Amniotic stem cell (primary cell): ENCODE data around the gene TDRD12.
"Not testable (repeated sequence)": the region's sequence is repeated elsewhere in the genome, so short reads cannot be mapped to it uniquely, and the experiment has no call there.

Experiments used
- DNase-seq: peaks from one replicate; lab custom pipeline; 2025; lab: John Stamatoyannopoulos, UW

Gene TDRD12

GRCh38 chr19:32692727-32693061 is 26.9 kb upstream of the TDRD12 start:
- no peak for DNase-seq

DNA sequence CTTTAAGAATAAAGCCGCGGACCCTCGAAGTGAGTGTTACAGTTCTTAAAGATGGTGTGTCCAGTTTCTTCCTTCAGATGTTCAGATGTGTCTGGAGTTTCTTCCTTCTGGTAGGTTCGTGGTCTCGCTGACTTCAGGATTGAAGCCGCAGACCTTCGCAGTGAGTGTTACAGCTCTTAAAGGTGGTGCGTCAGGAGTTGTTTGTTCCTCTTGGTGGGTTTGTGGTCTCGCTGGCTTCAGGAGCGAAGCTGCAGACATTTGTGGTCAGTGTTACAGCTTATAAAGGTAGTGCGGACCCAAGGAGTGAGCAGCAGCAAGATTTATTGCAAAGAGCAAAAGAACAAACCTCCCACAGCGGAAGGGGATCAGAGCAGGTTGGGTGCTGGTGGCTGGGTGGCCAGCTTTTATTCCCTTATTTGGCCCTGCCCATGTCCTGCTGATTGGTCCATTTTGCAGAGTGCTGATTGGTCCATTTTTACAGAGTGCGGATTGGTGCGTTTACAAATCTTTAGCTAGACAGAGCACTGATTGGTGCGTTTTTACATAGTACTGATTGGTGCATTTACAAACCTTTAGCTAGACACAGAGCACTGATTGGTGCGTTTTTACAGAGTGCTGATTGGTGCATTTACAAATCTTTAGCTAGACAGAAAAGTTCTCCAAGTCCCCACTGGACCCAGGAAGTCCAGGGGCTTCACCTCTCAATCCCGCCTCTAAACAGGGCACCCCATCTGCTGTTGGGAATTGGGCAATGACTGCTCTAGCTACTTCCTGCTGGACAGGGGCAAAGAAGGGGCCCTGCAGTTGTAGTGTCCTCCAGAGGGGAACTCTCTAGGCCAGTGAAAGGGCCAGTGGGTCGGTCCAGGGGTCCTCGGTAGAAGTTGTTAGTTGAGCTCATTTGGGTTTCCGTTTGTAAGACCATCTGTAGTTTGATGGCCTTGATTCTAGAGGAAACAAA is 26.1 kb upstream of the TDRD12 start:
- DNase-seq: not testable (repeated sequence)

DNA sequence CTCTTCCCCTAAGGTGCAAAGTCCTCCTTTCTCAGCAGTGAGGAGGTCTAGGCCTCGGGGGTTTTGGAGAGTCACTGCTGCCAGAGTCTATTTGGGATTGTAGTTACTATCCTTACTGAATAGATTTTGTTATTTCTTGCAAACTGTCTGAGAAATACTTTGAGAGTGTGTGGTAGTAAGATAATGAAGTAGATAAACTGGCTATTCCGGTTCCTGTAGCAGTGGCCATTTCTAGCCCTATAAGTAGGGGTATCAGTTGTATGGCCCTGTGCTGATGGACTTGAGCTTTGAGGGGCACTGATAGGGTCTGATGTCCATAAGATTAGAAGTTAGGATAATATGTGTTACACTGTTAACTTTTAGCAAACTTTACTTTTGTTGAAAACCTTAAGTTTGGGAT is 25.3 kb upstream of the TDRD12 start:
- not testable (repeated sequence) for DNase-seq

DNA sequence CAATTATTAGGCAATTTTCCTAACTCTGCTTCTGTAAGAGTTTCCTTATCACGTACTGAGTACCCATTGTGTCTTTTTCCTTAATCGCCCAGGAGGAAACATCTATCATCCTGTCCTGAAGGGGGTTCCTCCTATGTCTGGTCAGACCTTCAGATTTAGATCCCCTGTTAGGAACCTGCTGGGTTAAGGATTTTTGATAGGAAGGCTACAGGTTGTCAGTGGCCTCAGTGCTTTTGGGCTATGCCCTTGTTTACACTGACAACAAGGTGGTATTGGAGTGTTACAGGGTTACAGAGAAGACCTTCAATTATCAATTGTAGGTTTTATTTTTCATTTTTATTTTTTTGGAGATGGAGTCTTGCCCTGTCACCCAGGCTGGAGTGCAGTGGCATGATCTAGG is 24.7 kb upstream of the TDRD12 start:
- DNase-seq: not testable (repeated sequence)

GRCh38 chr19:32695506-32695905 is 24.1 kb upstream of the TDRD12 start:
- not testable (repeated sequence) for DNase-seq

DNA sequence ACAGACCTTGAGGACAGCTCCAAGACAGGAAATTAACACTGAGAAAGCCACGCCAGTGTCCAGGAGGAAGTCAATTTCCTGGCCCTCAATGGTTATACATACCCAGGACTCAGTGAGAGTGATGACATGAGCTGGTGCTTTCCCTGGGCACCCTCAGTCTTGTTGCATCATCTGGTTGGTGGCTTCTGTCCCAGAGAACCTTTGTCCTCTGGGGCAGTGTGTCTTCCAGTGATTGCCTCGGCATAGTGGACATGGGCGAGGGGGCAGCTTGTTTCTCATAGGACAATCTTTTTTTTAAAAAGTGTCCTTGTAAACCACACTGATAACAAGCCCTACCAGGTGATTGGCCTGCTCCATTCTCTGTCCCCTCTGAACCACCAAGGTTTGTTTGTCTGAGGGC is 22.8 kb upstream of the TDRD12 start:
- not testable (repeated sequence) for DNase-seq

- DNase-seq: not testable (repeated sequence)
Measured at GRCh38 chr19:32700129-32700528, 19.4 kb upstream of the TDRD12 start.

DNA sequence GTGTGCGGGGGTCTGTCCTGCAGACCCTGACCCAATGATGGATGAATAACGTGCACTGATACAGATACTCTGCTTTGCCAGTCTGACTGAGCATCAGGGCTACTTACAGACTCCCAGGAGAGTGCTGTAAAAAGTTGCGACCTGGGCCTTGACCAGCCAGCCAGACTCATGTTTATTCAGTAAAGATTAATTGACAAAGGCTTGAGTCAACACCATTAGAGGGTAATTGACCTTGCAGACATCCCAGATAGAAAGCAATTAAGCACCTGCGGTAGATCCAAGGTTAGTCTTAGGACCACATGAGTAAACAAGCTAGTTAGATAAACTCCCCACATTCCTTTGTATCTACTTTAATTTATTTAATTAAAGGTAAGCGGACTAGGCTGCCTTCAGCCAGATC is 17.6 kb upstream of the TDRD12 start:
- no peak for DNase-seq

GRCh38 chr19:32704006-32704405 is 15.6 kb upstream of the TDRD12 start:
- DNase-seq: not testable (repeated sequence)

GRCh38 chr19:32708457-32708856 is 11.1 kb upstream of the TDRD12 start:
- DNase-seq: no peak

- no peak for DNase-seq
Measured at GRCh38 chr19:32709032-32709431, 10.5 kb upstream of the TDRD12 start.

DNA sequence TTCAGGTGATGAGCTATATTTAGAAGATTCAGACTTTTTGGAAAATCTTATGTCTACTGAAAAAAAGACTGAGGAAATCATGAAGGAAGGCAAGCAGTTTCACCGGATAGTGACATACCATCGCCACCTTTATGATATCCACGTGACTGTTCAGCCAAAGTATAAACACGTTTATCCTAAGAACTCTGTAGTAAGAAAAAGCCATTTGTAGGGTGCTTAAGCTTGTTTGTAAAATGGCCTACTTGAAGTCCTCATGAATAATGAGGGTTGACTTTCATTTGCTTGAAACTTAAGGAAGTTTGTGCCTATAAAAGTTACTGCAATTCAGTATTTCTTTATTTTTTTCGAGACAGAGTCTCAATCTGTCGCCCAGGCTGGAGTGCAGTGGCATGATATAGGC is 7.8 kb upstream of the TDRD12 start:
- no peak for DNase-seq

GRCh38 chr19:32716203-32716602 is 3.4 kb upstream of the TDRD12 start:
- DNase-seq: not testable (repeated sequence)

DNA sequence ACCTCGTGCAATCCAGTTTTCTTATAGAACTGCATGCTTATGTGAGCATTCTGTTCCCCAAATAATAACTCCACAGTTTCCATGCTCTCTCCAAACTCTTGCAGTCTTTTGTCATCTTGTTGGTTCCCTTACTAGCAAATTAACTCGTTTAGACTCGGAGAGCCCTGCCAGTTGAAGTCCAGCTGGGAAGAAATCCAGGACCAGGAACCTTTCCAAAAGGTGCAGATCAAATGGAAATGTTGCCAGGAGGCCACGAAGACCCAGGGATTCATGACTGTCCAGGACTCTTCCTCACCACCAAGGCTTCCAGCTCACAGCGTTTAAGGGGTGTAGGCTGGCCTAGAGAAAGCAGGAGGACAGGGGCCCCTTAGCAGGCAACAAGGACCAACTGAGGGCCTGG is 2.1 kb upstream of the TDRD12 start:
- DNase-seq: no peak

DNA sequence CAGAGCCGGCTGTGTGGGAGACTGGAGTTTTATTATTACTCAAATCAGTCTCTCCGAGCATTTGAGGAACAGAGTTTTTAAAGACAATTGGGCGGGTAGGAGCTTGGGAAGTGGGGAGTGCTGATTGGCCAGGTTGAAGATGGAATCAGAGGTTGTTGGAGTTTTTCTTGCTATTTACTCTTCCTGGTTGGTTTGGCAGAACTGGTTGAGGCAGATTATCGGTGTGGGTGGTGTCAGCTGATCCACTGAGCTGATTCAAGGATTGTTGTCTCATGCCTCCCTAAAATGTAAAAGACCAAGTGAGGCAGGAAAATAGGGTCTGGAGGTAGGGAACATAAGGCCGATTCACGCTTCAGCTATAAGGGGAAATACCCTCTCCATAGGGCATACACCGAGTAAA is 1.3 kb upstream of the TDRD12 start:
- no peak for DNase-seq

- no peak for DNase-seq
Measured at GRCh38 chr19:32720216-32720935, 809 bp downstream of the TDRD12 start.

DNA sequence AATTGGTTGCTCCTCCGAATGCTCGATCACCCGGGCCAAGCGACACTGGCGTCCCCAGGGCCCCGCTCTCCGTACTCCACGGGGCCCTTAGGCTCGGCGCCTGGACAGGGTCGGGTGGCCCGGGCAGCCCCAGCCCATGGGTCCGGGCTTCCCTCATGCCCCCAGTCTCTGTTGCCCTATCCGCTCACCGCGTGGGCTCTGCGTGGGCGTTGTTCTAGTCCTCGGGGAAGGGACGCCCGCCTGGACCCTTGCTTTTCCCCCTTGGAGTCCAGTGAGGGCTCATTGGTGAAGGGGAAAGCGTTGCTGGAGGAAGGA is 1.3 kb downstream of the TDRD12 start:
- no peak for DNase-seq

DNA sequence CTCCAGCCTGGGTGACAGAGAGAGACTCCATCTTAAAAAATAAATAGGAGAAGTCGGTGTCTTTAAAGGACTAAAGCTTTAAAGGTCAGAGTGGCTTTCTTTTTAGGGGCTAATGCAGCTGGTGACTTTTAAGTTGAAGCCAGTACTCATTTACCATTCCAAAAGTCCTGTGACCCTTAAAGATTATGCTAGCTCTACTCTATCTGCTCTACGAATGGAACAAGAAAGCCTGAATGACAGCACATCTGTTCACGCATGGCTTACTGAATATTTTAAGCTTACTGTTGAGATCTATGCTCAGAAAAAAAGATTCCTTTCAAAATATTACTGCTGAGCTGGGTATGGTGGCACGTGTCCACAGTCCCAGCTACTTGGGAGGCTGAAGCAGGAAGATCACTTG is 16.4 kb downstream of the TDRD12 start:
- DNase-seq: no peak

GRCh38 chr19:32743021-32743420 is 23.5 kb downstream of the TDRD12 start:
- no peak for DNase-seq

DNA sequence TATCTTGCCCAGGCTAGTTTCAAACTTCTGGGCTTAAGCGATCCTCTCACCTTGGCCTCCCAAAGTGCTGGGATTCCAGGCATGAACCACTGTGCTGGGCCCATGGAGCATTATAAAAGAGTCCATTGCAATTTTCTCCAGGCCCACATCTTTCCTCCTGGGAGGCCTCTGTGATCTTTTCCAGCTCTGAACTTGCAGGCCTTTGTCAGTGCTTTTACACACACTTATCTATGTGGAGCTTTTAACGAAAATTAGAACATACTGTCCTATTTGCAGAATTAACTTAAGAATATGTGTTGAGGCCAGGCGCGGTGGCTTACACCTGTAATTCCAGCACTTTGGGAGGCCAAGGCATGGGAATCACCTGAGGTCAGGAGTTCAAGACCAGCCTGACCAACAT is 23.9 kb downstream of the TDRD12 start:
- no peak for DNase-seq

GRCh38 chr19:32744555-32745325 is 25.2 kb downstream of the TDRD12 start:
- no peak for DNase-seq

GRCh38 chr19:32745594-32746251 is 26.2 kb downstream of the TDRD12 start:
- not testable (repeated sequence) for DNase-seq
